Stimulated activated CD8-positive, alpha-beta memory T cell treated with anti-CD3 and anti-CD28 coated beads, Interleukin-12 subunit alpha, Interleukin-12 subunit beta, amount 100 ng/mL, for 24 hours (primary cell): ENCODE results near the gene NKG7.

Experiments used
- DNase-seq: peaks from one replicate; pipeline ENCODE4 v3.0.0-alpha.2; 2020; ENCODE audit errors: extremely low read depth

NKG7 gene

GRCh38 chr19:51337141-51337860 is 35.2 kb downstream of the NKG7 start:
- no peak for DNase-seq

GRCh38 chr19:51333836-51334460 is 38.5 kb downstream of the NKG7 start:
- no peak for DNase-seq

GRCh38 chr19:51331716-51332115 is 40.7 kb downstream of the NKG7 start:
- no peak for DNase-seq

- DNase-seq, result no peak
Observed at GRCh38 chr19:51331193-51331592, 41.3 kb downstream of the NKG7 start.

- DNase-seq, result no peak
Observed at GRCh38 chr19:51330366-51330765, 42.1 kb downstream of the NKG7 start.

GRCh38 chr19:51329411-51329810 is 43.0 kb downstream of the NKG7 start:
- no peak for DNase-seq

- no peak for DNase-seq
Observed at GRCh38 chr19:51327066-51328001, 45.1 kb downstream of the NKG7 start.

GRCh38 chr19:51326216-51327065 is 46.0 kb downstream of the NKG7 start:
- DNase-seq, result no peak

GRCh38 chr19:51325161-51325976 is 47.1 kb downstream of the NKG7 start:
- DNase-seq, result no peak

GRCh38 chr19:51324167-51324481 is 48.3 kb downstream of the NKG7 start:
- DNase-seq, result no peak

GRCh38 chr19:51323481-51324166 is 48.8 kb downstream of the NKG7 start:
- no peak for DNase-seq

- DNase-seq, result no peak
Observed at GRCh38 chr19:51321799-51322198, 50.7 kb downstream of the NKG7 start.
